DND-41 (cell line): ENCODE results near the gene NECAP2.

Experiments used
- ATAC-seq: fragments of 200-7000 bp; cut with Tn5 transposase; 3 replicates; pipeline ENCODE4 v1.9.1; 2021; ENCODE audit warnings: low read depth; ENCODE audit not compliant: insufficient read depth
- DNase-seq: peaks from one replicate; pipeline ENCODE4 v3.0.0-alpha.2; 2020
- H2AFZ ChIP-seq: 2 replicates; pipeline ENCODE4 v1.6.0; 2012; ENCODE audit warnings: low read depth, low read length
- H3K27ac ChIP-seq: 2 replicates; pipeline ENCODE4 v1.5.1; 2012; ENCODE audit warnings: low read length, inconsistent platforms
- H3K27me3 ChIP-seq: fragments of 200-600 bp; sonication (generic); 2 replicates; pipeline ENCODE4 v1.6.0; 2012; ENCODE audit warnings: low read length, mild to moderate bottlenecking, inconsistent platforms; ENCODE audit not compliant: insufficient read depth, poor library complexity
- H3K36me3 ChIP-seq: 2 replicates; pipeline ENCODE4 v1.5.1; 2012; ENCODE audit warnings: low read length, inconsistent platforms; ENCODE audit not compliant: insufficient read depth
- H3K4me1 ChIP-seq: 2 replicates; pipeline ENCODE4 v1.5.1; 2012; ENCODE audit warnings: mild to moderate bottlenecking, low read length; ENCODE audit not compliant: insufficient read depth
- H3K4me2 ChIP-seq: 2 replicates; pipeline ENCODE4 v1.6.0; 2012; ENCODE audit warnings: mild to moderate bottlenecking, moderate library complexity, low read length, inconsistent platforms; ENCODE audit not compliant: insufficient read depth
- H3K4me3 ChIP-seq, 2 experiments: fragments of 200-600 bp in 1 of 2; shearing (Covaris generic) in 1 of 2; 2 replicates each; pipeline ENCODE4 v1.5.1; 2012 to 2016; ENCODE audit warnings: inconsistent platforms in 2 of 2, low read length in 2 of 2, mild to moderate bottlenecking in 2 of 2, low read depth in 1 of 2, moderate library complexity in 1 of 2
- H3K79me2 ChIP-seq: 2 replicates; pipeline ENCODE4 v1.6.0; 2012; ENCODE audit warnings: low read length, inconsistent platforms; ENCODE audit not compliant: insufficient read depth
- H3K9ac ChIP-seq: 2 replicates; pipeline ENCODE4 v1.6.0; 2012; ENCODE audit warnings: low read depth, mild to moderate bottlenecking, inconsistent platforms, low read length, moderate library complexity
- H3K9me3 ChIP-seq: 2 replicates; pipeline ENCODE4 v1.5.1; 2012; ENCODE audit warnings: low read length, moderate library complexity, mild to moderate bottlenecking, inconsistent platforms; ENCODE audit not compliant: insufficient read depth, severe bottlenecking
- H4K20me1 ChIP-seq: 2 replicates; pipeline ENCODE4 v1.6.0; 2012; ENCODE audit warnings: low read length; ENCODE audit not compliant: insufficient read depth
- EZH2 ChIP-seq: IDR thresholded peaks from 3 replicates; pipeline ENCODE4 v1.6.1; 2012; ENCODE audit warnings: borderline replicate concordance, low read depth, mild to moderate bottlenecking, moderate library complexity, low read length, inconsistent platforms; ENCODE audit not compliant: severe bottlenecking
- TF ChIP-seq, protein P1 (sequence below): IDR thresholded peaks from 2 replicates; pipeline ENCODE4 v1.5.1; 2012; ENCODE audit warnings: borderline replicate concordance, low read length, moderate library complexity, mild to moderate bottlenecking; ENCODE audit not compliant: poor library complexity, severe bottlenecking; ENCODE audit errors: extremely low read depth

NECAP2 gene

GRCh38 chr1:16397120-16397519 lies 43.4 kb upstream of the NECAP2 start:
- Histone ChIP-seq H4K20me1 (peaks cover 50% of the 10 kb centered on the region), H3K27me3 (no peaks in the 10 kb centered on the region), H3K4me2 (no peak overlapping the region), H2AFZ (no peak overlapping the region), H3K36me3 (peaks cover 75% of the 10 kb centered on the region), H3K79me2 (peaks cover 25% of the 10 kb centered on the region), H3K4me3 (no peak overlapping the region), H3K27ac (no peak overlapping the region), H3K9ac (no peak overlapping the region), H3K4me1 (no peaks in the 10 kb centered on the region), H3K9me3 (no peaks in the 10 kb centered on the region)
- no peak for ATAC-seq
- no peak for DNase-seq
- TF ChIP-seq, protein P1, sequence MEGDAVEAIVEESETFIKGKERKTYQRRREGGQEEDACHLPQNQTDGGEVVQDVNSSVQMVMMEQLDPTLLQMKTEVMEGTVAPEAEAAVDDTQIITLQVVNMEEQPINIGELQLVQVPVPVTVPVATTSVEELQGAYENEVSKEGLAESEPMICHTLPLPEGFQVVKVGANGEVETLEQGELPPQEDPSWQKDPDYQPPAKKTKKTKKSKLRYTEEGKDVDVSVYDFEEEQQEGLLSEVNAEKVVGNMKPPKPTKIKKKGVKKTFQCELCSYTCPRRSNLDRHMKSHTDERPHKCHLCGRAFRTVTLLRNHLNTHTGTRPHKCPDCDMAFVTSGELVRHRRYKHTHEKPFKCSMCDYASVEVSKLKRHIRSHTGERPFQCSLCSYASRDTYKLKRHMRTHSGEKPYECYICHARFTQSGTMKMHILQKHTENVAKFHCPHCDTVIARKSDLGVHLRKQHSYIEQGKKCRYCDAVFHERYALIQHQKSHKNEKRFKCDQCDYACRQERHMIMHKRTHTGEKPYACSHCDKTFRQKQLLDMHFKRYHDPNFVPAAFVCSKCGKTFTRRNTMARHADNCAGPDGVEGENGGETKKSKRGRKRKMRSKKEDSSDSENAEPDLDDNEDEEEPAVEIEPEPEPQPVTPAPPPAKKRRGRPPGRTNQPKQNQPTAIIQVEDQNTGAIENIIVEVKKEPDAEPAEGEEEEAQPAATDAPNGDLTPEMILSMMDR: no peak
- TF ChIP-seq EZH2: no peak

- no peaks in the 10 kb centered on the region for H3K27me3 ChIP-seq
- peaks cover 12% of the 10 kb centered on the region for H3K79me2 ChIP-seq
- no peak overlapping the region for H3K27ac ChIP-seq
- H3K36me3 ChIP-seq: peaks cover 62% of the 10 kb centered on the region
- no peak overlapping the region for H3K9ac ChIP-seq
- no peak overlapping the region for H2AFZ ChIP-seq
- no peak for ATAC-seq
- H3K4me2 ChIP-seq: no peak overlapping the region
- no peak for TF ChIP-seq EZH2
- TF ChIP-seq, protein P1: no peak
- no peaks in the 10 kb centered on the region for H3K4me1 ChIP-seq
- H4K20me1 ChIP-seq: peaks cover 37% of the 10 kb centered on the region
- no peak for DNase-seq
- no peaks in the 10 kb centered on the region for H3K9me3 ChIP-seq
- H3K4me3 ChIP-seq: no peak overlapping the region
Observed at GRCh38 chr1:16398371-16398953, 42.1 kb upstream of the NECAP2 start.

- DNase-seq: no peak
- TF ChIP-seq EZH2: no peak
- TF ChIP-seq, protein P1: no peak
- Histone ChIP-seq H3K36me3 (peaks cover 19% of the 10 kb centered on the region), H3K27ac (no peak overlapping the region), H2AFZ (no peak overlapping the region), H3K9me3 (no peaks in the 10 kb centered on the region), H3K4me3 (no peak overlapping the region), H3K79me2 (no peaks in the 10 kb centered on the region), H3K27me3 (no peaks in the 10 kb centered on the region), H4K20me1 (peaks cover 10% of the 10 kb centered on the region), H3K4me1 (no peaks in the 10 kb centered on the region), H3K9ac (no peak overlapping the region), H3K4me2 (no peak overlapping the region)
- ATAC-seq: no peak
Observed at GRCh38 chr1:16402742-16403141, 37.8 kb upstream of the NECAP2 start.

GRCh38 chr1:16405441-16405840 lies 35.1 kb upstream of the NECAP2 start:
- ATAC-seq (no peak), DNase-seq (no peak)
- Histone ChIP-seq H3K27me3 (no peaks in the 10 kb centered on the region), H3K79me2 (no peaks in the 10 kb centered on the region), H3K9ac (no peak overlapping the region), H2AFZ (no peak overlapping the region), H3K4me3 (no peak overlapping the region), H3K27ac (no peak overlapping the region), H3K36me3 (0 out of 2 replicates have a peak, but pooled peaks cover under 1% of the 10 kb centered on the region), H3K4me2 (no peak overlapping the region), H4K20me1 (no peaks in the 10 kb centered on the region; the same call in 1 of the 2 replicates), H3K9me3 (no peaks in the 10 kb centered on the region), H3K4me1 (no peaks in the 10 kb centered on the region)
- TF ChIP-seq, protein P1: no peak
- no peak for TF ChIP-seq EZH2
